Peyer's patch (tissue), 4 donors: ENCODE measurements around the gene BCAS3. TPM values are rescaled to one million over a fixed set of nuclear protein-coding genes. Genes with fewer than 3 reads are reported as not detected.
"Not testable (repeated sequence)": the region's sequence is repeated elsewhere in the genome, so short reads cannot be mapped to it uniquely, and the experiment has no call there.

Experiments
- DNase-seq, 3 donors: peaks; one replicate each; pipeline ENCODE4 v3.0.0-alpha.2; 2017 to 2019
- H3K27ac ChIP-seq, 4 donors: fragments of 200-600 bp; sonication (generic); one replicate each; pipeline ENCODE4 v1.5.1; 2016 to 2019
- H3K27me3 ChIP-seq, 2 donors: fragments of 200-600 bp; sonication (generic); one replicate each; pipeline ENCODE4 v1.5.1; 2019
- H3K36me3 ChIP-seq, 3 donors: fragments of 200-600 bp; sonication (generic); one replicate each; pipeline ENCODE4 v1.5.1; 2016 to 2019
- H3K4me1 ChIP-seq, 4 donors: fragments of 200-600 bp; sonication (generic); one replicate each; pipeline ENCODE4 v1.5.1; 2016 to 2019
- H3K4me3 ChIP-seq, 4 donors: fragments of 200-600 bp; sonication (generic); 1 replicate in 3 of 4; 2 replicates in 1 of 4; pipeline ENCODE4 v1.5.1; 2016 to 2019; ENCODE audit warnings: mild to moderate bottlenecking in 1 of 4
- H3K9me3 ChIP-seq, 4 donors: fragments of 200-600 bp; sonication (generic); one replicate each; pipeline ENCODE4 v1.5.1; 2016 to 2019; ENCODE audit warnings: mild to moderate bottlenecking in 1 of 4
- POLR2A ChIP-seq, 2 donors: fragments of 450-650 bp; IDR thresholded peaks; one replicate each; pipeline ENCODE4 v1.5.1; 2017; ENCODE audit warnings: antibody characterized with exemption in 2 of 2, mild to moderate bottlenecking in 2 of 2, moderate library complexity in 2 of 2
- total RNA-seq, 4 donors: library from RNA; depleted of rRNA; stranded (reverse); fragments of >200 nt; gene quantifications; one replicate each; pipeline ENCODE4 v1.1.0, GENCODE V29; 2016
- TF ChIP-seq, protein P1 (sequence below), 6 experiments: fragments of 450-650 bp in 4 of 6; fragments of 200-600 bp in 2 of 6; sonication (generic) in 1 of 6; IDR thresholded peaks; one replicate each; pipeline ENCODE4 v1.5.1; 2017 to 2019; ENCODE audit warnings: antibody characterized with exemption in 6 of 6, mild to moderate bottlenecking in 3 of 6, moderate library complexity in 1 of 6

The BCAS3 gene
- total RNA-seq, 4 donors from 2014 or later, result 25.7 to 109 (median 57.1) TPM

DNA sequence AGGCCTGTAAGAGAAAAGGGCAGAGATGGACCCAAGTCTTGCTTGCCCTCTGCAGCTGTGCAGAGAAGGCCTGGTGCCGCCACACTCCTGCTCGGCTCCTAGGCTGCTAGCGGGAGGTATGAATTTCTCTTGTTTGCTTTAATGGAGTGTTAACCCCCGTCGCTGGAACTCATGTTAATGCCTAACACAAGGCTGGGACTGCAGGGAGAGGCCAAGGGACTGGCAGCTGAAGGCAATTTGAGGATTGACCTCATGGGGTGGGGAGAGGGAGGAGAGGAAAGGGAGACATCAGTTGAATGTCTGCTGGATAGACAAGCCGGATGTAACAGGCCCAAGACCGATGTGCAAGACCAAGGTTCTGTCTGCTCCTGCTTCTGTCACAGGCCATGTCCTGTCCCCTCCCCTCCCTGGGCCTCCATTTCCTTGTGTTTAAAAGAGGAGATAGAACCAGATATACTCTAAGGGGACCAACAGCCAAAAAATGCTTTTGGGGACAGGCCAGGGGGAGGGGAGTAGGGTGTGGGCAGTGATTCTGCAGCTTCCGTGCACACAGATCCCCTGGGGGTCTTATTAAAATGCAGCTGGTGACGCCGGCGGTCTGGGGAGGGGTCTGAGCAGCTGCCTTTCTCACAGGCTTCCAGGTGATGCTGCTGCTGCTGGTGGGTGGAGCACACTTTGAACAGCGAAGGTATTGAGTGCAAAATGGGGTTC is 675.3 kb downstream of the BCAS3 start:
- Histone ChIP-seq H3K4me1 (no peaks in the 10 kb centered on the region), H3K27me3 (no peaks in the 10 kb centered on the region), H3K4me3 (no peak overlapping the region), H3K27ac (no peak overlapping the region), H3K9me3 (no peaks in the 10 kb centered on the region), H3K36me3 (no peaks in the 10 kb centered on the region)
- TF ChIP-seq, protein P1, sequence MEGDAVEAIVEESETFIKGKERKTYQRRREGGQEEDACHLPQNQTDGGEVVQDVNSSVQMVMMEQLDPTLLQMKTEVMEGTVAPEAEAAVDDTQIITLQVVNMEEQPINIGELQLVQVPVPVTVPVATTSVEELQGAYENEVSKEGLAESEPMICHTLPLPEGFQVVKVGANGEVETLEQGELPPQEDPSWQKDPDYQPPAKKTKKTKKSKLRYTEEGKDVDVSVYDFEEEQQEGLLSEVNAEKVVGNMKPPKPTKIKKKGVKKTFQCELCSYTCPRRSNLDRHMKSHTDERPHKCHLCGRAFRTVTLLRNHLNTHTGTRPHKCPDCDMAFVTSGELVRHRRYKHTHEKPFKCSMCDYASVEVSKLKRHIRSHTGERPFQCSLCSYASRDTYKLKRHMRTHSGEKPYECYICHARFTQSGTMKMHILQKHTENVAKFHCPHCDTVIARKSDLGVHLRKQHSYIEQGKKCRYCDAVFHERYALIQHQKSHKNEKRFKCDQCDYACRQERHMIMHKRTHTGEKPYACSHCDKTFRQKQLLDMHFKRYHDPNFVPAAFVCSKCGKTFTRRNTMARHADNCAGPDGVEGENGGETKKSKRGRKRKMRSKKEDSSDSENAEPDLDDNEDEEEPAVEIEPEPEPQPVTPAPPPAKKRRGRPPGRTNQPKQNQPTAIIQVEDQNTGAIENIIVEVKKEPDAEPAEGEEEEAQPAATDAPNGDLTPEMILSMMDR (IDR thresholded peaks at IDR 0.05), result no peak
- no peak for TF ChIP-seq POLR2A (IDR thresholded peaks at IDR 0.05)
- no peak for DNase-seq

DNA sequence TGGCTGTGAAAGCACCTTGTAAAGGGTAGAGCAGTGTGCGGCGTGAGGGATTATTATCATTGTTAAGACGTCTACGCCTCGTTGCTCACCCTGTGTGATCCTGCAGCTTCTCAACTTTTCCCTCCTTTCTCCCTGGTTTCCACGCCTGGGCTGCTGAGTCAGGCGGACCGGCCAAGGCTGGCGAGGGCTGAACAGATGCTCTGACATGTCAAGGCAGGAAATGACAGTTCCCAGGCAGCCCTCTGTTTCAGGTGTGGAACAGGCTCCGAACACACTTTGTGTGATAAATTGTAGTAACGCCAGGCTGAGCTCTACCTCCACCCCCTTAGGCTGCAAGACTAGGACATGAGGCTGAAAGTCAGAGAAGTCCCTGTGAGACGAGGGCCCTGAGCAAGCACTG is 676.0 kb downstream of the BCAS3 start:
- no peaks in the 10 kb centered on the region for H3K9me3 ChIP-seq
- no peak overlapping the region for H3K27ac ChIP-seq
- no peak for DNase-seq
- H3K36me3 ChIP-seq, result no peaks in the 10 kb centered on the region
- H3K4me3 ChIP-seq, result no peak overlapping the region
- no peaks in the 10 kb centered on the region for H3K4me1 ChIP-seq
- no peak for TF ChIP-seq POLR2A (IDR thresholded peaks at IDR 0.05)
- TF ChIP-seq, protein P1 (IDR thresholded peaks at IDR 0.05), result no peak
- no peaks in the 10 kb centered on the region for H3K27me3 ChIP-seq

DNA sequence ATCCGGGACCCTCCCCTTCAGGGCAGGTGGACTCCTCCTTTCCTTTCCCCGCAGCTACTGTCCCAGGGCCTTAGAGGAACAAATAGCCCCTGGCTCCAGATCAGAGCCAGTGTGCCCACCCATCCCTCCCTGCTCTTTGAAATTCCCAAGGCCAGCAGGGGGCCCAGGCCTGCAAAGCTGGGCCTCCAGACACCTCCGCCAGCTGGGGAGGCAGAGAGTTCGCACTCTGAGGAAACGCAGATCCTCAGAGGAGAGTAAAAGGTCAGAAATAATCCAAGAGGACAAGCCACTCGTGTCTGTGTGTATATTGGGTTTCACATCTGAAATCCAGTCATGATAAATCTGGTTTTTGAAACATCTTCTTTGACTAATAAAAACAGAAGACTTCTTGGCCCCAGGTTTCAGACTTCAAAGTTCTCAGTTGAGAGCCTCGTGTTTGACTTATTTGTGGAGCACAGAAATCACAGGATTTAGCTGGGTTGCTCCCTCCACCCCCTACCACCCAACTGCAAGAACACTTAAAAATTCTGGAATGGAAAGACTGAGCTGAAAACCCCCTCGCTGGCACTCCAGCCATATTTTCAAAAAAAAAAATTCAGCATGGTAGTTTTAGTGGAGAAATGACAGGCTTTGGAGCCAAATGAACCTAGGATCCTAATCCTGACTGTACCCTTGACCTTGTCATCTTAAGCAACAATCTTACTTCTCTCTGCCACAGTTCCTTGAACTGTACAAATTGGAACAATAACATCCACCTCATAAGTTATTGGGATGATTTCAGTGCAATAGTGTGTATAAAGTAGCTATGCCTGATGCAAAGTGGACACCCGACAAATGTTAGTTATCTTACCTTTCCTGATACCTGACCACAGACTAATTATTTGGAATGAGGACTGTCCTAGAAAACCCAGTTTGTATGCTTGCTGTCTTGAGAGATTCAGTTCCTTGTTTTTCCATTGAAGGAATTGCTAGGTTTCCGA is 677.5 kb downstream of the BCAS3 start:
- Histone ChIP-seq H3K27me3 (no peaks in the 10 kb centered on the region), H3K9me3 (no peaks in the 10 kb centered on the region), H3K4me1 (no peaks in the 10 kb centered on the region), H3K4me3 (no peak overlapping the region), H3K27ac (no peak overlapping the region), H3K36me3 (no peaks in the 10 kb centered on the region)
- no peak for DNase-seq
- TF ChIP-seq, protein P1 (IDR thresholded peaks at IDR 0.05), result no peak
- TF ChIP-seq POLR2A (IDR thresholded peaks at IDR 0.05), result no peak

DNA sequence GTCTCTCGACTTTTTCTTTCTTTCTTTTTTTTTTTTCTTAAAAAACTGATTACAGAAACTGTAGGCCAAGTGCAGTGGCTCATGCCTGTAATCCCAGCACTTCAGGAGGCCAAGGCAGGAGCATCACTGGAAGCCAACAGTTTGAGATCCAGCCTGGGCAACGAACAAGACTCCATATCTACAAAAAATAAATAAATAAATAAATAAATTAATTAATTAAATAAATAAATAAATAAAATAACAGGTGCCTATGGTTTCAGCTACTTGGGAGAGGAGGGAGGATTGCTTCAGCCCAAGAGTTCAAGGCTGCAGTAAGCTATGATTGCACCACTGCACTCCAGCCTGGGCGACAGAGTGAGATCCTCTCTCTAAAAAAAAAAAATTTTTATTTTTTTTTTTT is 679.4 kb downstream of the BCAS3 start:
- not testable (repeated sequence) for H3K4me1 ChIP-seq, H3K36me3 ChIP-seq, DNase-seq, H3K9me3 ChIP-seq, H3K27ac ChIP-seq, H3K27me3 ChIP-seq, H3K4me3 ChIP-seq

DNA sequence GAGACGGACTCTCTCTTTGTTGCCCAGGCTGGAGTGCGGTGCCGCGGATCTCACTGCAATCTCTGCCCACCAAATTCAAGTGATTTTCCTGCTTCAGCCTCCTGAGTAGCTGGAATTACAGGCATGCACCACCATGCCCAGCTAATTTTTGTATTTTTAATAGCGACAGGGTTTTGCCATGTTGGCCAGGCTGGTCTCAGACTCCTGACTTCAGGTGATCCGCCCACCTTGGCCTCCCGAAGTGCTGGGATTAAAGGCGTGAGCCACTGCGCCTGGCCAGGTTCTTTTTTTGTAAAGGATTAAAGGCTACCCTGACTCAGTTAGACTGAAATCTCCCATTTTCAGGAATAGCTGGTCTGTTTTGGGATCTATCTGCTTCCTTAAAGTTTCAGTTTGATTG is 681.9 kb downstream of the BCAS3 start:
- not testable (repeated sequence) for H3K27me3 ChIP-seq, H3K9me3 ChIP-seq, H3K4me1 ChIP-seq, H3K4me3 ChIP-seq, H3K36me3 ChIP-seq, H3K27ac ChIP-seq, DNase-seq

DNA sequence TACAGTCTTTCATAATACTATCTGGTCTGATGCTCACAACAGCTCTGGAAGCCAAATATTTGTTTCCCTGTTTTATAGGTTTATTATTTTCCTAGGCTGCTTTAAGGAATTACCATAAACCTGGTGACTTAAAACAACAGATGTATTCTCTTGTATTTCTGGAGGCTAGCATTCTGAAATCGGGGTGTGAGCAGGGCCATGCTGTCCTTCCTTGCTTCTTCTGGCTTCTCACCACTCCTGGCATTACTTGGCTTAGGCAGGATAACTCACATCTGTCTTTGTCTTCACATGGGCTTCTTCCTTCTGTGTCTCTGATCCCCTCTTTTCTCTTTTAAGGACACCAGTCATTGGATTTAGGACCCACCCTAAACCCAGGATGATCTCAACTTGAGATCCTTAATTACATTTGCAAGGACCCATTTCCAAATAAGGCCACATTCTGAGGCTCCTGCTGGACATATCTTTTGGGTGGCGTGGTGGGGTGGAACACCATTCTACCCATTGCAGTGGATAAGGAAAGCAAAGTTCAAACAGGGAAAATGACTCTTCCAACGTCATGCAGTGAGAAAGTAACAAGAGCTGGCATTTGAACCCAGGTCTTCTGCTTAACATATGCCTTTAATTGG is 682.8 kb downstream of the BCAS3 start:
- H3K27ac ChIP-seq, result no peak overlapping the region
- no peaks in the 10 kb centered on the region for H3K27me3 ChIP-seq
- no peak for DNase-seq
- H3K4me1 ChIP-seq, result no peaks in the 10 kb centered on the region
- no peak overlapping the region for H3K4me3 ChIP-seq
- TF ChIP-seq POLR2A (IDR thresholded peaks at IDR 0.05), result no peak
- TF ChIP-seq, protein P1 (IDR thresholded peaks at IDR 0.05), result no peak
- H3K36me3 ChIP-seq, result no peaks in the 10 kb centered on the region
- no peaks in the 10 kb centered on the region for H3K9me3 ChIP-seq
